Gastroesophageal sphincter (tissue), 3 donors: ENCODE measurements around the gene VEGFA.

Experiments used
- EP300 ChIP-seq: sonication (generic); formaldehyde crosslinking; IDR thresholded peaks from one replicate; pipeline ENCODE4 v1.6.1; 2017; ENCODE audit warnings: antibody characterized with exemption, mild to moderate bottlenecking
- POLR2A ChIP-seq, 2 donors: fragments of 450-650 bp; IDR thresholded peaks; one replicate each; pipeline ENCODE4 v1.6.1; 2017; ENCODE audit warnings: antibody characterized with exemption in 2 of 2, mild to moderate bottlenecking in 2 of 2, moderate library complexity in 1 of 2
- TF ChIP-seq, protein P1 (sequence below), 4 experiments: fragments of 200-600 bp in 2 of 4; fragments of 450-650 bp in 2 of 4; sonication (generic) in 1 of 4; IDR thresholded peaks; one replicate each; pipeline ENCODE4 v1.5.1; 2017 to 2019; ENCODE audit warnings: antibody characterized with exemption in 4 of 4, mild to moderate bottlenecking in 2 of 4, moderate library complexity in 2 of 4

DNA sequence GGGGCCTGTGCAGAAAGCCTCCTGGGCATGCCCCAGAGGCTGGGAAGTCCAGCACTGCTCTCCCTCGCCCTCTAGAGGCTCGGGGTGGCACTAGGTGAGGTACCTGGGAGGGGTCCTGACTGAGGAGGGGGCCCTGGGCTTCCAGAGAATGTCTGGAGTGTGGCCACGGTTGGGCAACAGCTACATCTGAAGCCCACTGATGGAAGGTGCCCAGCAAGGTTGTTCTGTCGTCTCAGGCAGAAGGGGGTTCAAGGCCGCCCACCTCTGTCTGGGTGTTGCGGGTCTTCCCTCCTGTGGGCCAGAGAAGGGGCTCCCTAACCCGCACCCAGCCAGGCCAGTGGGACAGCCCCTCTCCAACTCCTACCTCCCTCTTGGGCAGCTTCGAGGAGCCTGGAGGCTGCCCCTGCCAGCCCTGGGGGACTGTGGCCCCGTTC lies 11.4 kb upstream of the VEGFA start:
- TF ChIP-seq EP300, result no peak
- TF ChIP-seq POLR2A (IDR thresholded peaks at IDR 0.05), result no peak
- TF ChIP-seq, protein P1, sequence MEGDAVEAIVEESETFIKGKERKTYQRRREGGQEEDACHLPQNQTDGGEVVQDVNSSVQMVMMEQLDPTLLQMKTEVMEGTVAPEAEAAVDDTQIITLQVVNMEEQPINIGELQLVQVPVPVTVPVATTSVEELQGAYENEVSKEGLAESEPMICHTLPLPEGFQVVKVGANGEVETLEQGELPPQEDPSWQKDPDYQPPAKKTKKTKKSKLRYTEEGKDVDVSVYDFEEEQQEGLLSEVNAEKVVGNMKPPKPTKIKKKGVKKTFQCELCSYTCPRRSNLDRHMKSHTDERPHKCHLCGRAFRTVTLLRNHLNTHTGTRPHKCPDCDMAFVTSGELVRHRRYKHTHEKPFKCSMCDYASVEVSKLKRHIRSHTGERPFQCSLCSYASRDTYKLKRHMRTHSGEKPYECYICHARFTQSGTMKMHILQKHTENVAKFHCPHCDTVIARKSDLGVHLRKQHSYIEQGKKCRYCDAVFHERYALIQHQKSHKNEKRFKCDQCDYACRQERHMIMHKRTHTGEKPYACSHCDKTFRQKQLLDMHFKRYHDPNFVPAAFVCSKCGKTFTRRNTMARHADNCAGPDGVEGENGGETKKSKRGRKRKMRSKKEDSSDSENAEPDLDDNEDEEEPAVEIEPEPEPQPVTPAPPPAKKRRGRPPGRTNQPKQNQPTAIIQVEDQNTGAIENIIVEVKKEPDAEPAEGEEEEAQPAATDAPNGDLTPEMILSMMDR (IDR thresholded peaks at IDR 0.05), result peak in 3 of 4 experiments; percentile 38 to 75 (median 39)
